ENCODE measurements around the gene C4A. TPM values are rescaled to one million over a fixed set of nuclear protein-coding genes. Genes with fewer than 3 reads are reported as not detected.
A peak's percentile ranks its signal among the peaks of the same experiment; 100 is the strongest.

The C4A gene
- total and polyA plus RNA-seq, 2 of the 13 experiments (the other 11 are each of a cell fraction or from before 2014, with no cell fraction given) = 165 to 478 TPM

- TF ChIP-seq MZF1 (CRISPR knock-in tag; IDR thresholded peaks at IDR 0.05; ENCODE audit: borderline replicate concordance) = no peak
- TF ChIP-seq RFX1 (IDR thresholded peaks at IDR 0.05) = no peak
- 0 out of 2 replicates have a peak, but pooled peaks have one; percentile 26 for TF ChIP-seq HNF4A (CRISPR knock-in tag; IDR thresholded peaks at IDR 0.05)
- 0 out of 2 replicates have a peak, but pooled peaks have one; percentile 79 for TF ChIP-seq HNRNPL (IDR thresholded peaks at IDR 0.05; ENCODE audit: low read depth, low read length)
- peak; percentile 91 for TF ChIP-seq AGO2 (optimal IDR thresholded peaks at IDR 0.05; ENCODE audit: low read depth, low read length)
- TF ChIP-seq CENPBD1 (CRISPR knock-in tag; IDR thresholded peaks at IDR 0.05; ENCODE audit: borderline replicate concordance, low read depth) = no peak
- TF ChIP-seq BRD4 (CRISPR knock-in tag; IDR thresholded peaks at IDR 0.05) = 0 out of 2 replicates have a peak, but pooled peaks have one; percentile 30
- TF ChIP-seq HOXA3 (CRISPR knock-in tag; IDR thresholded peaks at IDR 0.05) = no peak
- no peak for TF ChIP-seq ELF1 (CRISPR knock-in tag; IDR thresholded peaks at IDR 0.05)
- TF ChIP-seq DNMT1 (CRISPR knock-in tag; IDR thresholded peaks at IDR 0.05) = no peak
- TF ChIP-seq BHLHE40 (IDR thresholded peaks at IDR 0.05; ENCODE audit: low read length) = no peak
- no peak for TF ChIP-seq ZNF546 (CRISPR knock-in tag; conservative IDR thresholded peaks at IDR 0.05)
- no peak for TF ChIP-seq NCOR1 (IDR thresholded peaks at IDR 0.05; ENCODE audit: borderline replicate concordance, low read length)
- TF ChIP-seq MAZ (IDR thresholded peaks at IDR 0.05; ENCODE audit: borderline replicate concordance, low read depth, low read length) = no peak
- 0 out of 2 replicates have a peak, but pooled peaks have one; percentile 7 for TF ChIP-seq MAZ (CRISPR knock-in tag; IDR thresholded peaks at IDR 0.05; ENCODE audit: low read depth)
- no peak for TF ChIP-seq ZNF335 (CRISPR knock-in tag; IDR thresholded peaks at IDR 0.05)
- TF ChIP-seq ZNF572 (CRISPR knock-in tag; IDR thresholded peaks at IDR 0.05) = peak; percentile 87
- TF ChIP-seq, protein P1, sequence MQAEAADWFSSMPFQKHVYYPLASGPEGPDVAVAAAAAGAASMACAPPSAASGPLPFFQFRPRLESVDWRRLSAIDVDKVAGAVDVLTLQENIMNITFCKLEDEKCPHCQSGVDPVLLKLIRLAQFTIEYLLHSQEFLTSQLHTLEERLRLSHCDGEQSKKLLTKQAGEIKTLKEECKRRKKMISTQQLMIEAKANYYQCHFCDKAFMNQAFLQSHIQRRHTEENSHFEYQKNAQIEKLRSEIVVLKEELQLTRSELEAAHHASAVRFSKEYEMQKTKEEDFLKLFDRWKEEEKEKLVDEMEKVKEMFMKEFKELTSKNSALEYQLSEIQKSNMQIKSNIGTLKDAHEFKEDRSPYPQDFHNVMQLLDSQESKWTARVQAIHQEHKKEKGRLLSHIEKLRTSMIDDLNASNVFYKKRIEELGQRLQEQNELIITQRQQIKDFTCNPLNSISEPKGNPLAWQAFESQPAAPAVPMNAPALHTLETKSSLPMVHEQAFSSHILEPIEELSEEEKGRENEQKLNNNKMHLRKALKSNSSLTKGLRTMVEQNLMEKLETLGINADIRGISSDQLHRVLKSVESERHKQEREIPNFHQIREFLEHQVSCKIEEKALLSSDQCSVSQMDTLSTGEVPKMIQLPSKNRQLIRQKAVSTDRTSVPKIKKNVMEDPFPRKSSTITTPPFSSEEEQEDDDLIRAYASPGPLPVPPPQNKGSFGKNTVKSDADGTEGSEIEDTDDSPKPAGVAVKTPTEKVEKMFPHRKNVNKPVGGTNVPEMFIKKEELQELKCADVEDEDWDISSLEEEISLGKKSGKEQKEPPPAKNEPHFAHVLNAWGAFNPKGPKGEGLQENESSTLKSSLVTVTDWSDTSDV (CRISPR knock-in tag; IDR thresholded peaks at IDR 0.05) = no peak
- peak; percentile 40 for TF ChIP-seq SP2 (CRISPR knock-in tag; IDR thresholded peaks at IDR 0.05)
Observed at GRCh38 chr6:31947070-31947675, 34.7 kb upstream of the C4A start (continued).

All from HepG2 (cell line).